GF-D8 (cell line): ENCODE measurements around the gene TENT4B.

ENCODE experiments used
- DNase-seq: peaks from one replicate; lab custom pipeline; 2025; lab: John Stamatoyannopoulos, UW

The TENT4B gene

DNA sequence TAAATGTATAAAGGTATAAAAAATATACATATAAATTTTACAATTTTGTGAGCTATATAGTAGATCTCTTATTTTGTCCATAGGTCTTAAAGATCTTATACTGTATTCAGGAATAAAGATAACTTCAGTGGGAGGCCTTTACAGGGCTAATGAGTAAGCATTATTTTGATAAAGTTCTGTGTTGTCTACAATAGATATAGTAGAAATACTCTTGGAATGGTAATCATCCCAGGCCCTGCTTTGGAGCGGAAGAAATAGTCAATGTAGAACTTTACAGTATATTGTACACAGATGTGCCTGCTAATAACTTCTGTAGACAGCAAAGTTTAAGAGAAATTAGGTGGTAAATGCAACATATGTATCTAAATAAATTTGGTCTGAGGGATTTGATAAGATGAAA lies 42.6 kb downstream of the TENT4B start:
- no peak for DNase-seq

DNA sequence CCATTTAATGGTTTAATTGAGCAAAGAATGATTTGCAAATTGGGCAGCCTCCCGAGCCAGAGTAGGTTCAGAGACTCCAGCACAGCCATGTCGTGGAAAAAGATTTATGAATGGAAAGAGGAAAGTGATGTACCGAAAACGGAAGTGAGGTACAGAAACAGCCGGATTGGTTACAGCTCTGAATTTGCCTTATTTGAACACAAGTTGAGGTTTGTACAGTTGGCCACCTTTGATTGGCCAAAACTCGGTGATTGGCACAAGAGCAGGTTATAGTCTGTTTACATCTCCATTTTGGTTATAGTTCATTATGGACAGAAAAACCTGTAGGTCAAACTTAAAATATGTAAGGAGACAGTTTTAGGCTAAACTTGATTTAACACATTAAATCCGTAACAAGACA lies 44.5 kb downstream of the TENT4B start:
- no peak for DNase-seq

- peak; percentile 10 for DNase-seq
These were observed 45.8 kb downstream of the TENT4B start for GRCh38 chr16:50198802-50199403.

DNA sequence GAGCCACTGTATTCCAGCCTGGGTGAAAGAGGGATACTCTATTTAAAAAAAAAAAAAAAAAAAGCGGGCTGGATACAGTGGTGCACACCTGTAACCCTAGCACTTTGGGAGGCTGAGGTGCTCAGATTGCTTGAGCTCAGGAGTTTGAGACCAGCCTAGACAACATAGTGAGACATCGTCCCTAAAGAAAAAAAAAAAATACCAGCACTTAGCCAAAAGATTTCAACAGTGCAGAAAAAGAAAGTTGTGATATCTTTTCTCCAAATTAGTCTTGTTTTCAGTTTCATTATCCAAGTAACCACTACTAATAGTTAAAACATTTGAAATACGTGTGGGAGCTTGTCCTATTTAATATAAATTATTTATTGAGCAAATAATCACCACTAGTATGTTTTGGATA lies 48.7 kb downstream of the TENT4B start:
- DNase-seq, result no peak

DNA sequence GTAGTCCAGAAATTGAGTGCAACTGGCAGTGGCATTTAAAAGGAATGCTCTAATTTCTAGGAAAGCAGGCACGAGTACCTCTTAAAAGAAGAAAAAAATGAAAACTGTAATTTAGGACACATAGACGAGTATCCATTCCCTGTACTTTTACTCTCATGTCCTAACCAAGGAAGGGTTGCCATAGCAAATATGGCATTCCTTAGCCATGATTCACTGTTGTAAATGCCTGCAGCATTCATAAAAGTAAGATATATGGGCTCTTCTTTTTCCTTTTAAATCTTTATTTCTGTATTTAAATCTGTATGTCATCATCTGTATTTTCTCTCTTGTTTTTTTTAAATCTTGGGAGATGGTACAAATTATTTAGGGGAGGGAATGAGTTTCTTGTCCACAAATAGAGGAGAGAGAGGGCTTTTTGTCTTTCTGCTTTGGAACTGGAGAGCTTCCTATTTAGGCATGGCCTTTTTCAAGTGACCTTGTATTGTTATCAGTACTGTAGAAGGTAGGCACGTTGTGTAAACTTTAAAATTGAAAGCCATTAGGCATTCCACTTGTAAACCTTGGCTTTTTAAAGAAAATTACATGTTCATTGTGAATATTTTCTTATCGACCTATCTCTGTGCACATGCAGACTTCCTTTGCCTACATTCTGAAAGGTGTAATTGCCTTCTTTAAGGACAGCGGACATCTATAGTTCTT lies 50.0 kb downstream of the TENT4B start:
- DNase-seq, result no peak

DNA sequence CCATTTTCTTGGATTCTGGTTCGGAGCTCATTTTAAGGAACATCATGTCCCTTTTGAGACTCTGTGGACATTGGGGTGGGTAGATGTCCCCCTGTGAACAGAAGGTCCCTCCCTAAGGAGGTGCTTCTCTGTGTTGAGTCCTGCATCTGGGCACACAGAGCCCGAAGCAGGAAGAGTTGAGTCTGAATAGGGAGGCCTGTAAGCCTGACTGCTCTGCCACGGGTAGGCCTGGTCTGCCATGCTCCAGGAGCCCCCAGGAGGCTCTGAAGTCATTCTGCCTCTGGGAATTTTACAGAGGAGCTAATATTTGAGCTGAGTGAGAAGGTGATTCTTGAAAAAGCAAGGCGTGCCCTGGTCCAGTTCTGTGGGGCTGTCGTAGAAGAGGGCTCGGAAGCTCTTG lies 50.6 kb downstream of the TENT4B start:
- DNase-seq, result no peak

DNA sequence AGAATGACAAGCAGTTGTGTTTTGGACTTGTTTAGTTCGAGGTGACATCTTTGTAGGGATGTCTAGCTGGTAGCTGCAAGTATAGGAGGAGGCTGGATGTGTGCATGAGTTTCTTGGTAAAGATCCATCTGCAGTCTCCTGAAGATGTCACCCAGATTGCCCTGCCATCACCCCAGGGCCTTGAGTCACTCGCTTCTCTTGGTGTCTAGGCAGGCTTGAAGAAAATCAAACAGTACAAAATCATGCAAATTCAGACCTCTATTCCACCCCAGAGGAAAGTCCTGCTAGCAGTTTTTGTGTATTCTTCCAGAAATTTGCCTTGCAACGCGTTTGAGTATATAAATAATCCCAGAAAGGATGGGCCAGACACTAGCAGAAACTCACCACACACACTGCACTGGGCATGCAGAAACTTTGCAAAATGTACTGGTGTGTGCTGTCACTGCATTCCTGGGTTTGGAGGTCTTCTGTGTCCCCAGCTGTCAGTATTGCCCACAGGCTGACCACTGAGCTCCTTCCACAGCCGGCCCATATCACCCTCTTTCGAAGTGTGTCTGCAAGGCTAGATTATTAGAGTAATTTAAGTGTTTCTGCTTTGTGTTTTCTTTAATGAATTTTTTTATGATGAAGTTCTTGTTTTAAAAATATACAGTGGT lies 51.5 kb downstream of the TENT4B start:
- no peak for DNase-seq

GRCh38 chr16:50207652-50208051 lies 54.5 kb downstream of the TENT4B start:
- no peak for DNase-seq

DNA sequence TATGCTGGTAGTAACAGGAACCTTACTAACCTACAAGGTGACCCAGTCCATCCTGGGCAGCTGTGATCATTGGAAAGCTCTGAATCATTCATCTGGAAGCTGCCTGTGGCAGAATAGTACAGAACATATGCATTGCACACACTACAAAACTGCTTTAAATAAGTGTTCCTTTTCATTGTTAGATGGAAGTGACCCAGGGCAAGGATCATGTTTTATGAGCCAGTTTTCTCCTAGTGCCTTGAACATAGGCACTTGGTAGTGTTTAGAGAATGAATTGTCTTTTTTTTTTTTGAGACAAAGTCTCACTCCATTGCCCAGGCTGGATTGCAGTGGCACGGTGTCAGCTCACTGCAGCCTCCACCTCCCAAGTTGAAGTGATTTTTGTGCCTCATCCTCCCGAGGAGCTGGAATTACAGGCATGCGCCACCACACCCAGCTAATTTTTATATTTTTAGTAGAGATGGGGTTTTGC lies 55.4 kb downstream of the TENT4B start:
- no peak for DNase-seq

DNA sequence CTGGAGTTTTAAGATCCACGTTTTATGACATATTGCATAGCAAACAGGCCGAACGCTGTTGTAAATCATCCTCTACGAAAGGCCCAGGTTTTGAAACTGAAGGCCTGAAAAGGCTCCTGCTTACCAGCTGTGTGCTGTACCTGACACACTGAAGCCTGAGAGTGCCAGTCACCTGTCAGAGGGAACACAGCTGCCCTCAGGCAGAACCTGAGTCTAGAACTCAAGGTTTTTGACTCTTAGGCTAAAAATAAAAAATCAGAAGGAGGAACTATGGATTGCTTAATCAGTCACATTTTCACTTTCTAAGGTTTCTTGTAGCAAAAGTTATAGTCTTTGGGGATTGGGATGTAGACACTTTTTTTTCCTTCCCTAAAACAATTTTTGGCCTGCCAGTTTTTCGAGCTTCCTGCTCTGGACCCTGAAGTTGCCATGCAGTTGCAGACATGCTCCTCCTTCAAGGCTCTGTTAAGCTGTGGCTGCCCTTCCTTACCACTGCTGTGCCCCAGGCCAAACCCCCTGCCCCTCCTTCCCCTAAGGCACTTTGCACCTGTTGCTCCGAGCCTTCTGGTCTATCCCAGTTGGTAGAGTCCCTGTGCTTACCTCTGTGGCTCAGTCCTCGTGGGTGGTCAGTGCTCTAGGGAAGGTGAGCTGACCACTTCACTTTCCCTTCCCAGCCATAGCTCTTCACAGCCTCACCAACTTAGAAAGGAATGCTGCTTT lies 56.6 kb downstream of the TENT4B start:
- DNase-seq, result peak; percentile 46

DNA sequence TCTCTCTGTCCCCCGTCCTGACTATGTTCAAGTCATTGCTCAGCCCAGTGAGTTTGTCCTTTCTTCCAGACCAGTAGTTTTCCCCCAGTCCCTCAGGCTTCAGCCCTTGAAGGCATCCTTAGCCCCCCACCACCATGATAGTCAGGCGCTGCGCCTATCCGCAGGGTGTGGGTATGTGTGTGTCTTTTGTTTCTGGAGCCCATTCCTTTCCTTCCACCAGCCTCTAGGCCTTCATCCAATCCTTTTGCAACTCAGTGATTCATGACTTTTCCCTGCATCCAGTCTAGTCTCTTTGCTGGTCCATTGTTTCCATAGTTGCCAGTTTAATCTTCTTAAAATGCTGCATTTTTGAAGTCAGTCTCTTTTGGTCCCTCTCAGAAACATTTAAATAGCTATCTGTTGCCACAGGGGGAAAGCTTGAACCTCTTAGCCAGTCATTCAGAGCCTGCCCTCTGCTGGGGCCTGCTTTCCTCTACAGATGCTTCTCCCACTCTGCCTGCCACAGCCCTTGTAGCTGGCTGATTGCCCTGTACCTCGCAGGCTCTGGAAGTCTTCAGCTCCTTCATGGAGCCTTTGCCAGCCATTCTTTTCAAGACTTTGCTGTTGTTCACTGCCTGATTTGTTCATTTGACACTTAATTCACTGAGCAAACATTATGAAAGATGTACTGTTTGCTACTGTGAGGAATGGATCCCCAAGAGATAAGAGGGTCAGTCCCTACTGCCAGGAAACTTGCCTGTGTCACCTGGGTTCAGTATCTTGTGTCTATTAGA lies 57.3 kb downstream of the TENT4B start:
- peak; percentile 45 for DNase-seq

DNA sequence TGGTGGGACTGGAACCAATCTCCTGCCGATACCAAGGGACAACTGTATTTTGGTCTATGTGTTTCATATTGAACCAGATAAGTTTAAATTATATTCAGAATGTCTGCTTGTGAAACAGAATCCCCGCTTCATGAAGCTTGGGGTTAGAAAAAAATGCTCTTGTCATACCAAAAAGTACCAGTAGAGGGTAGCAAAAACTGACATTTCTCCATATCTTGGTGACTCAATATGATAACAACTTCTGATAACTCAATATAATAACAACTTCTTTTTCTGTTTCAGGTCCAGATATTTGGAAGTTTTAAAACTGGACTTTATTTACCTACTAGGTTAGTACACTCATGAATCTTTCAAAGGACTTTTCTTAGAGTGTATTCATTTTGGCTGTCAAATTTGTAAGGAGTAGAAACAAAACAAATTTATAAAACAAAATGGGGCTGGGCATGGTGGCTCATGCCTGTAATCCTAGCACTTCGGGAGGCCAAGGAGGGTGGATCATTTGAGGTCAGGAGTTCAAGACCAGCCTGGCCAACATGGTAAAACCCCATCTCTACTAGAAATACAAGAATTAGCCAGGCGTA lies 60.9 kb downstream of the TENT4B start:
- DNase-seq, result no peak

- no peak for DNase-seq
These were observed 62.6 kb downstream of the TENT4B start for GRCh38 chr16:50215680-50216079.

- DNase-seq, result no peak
These were observed 63.1 kb downstream of the TENT4B start for GRCh38 chr16:50216231-50216630.

DNA sequence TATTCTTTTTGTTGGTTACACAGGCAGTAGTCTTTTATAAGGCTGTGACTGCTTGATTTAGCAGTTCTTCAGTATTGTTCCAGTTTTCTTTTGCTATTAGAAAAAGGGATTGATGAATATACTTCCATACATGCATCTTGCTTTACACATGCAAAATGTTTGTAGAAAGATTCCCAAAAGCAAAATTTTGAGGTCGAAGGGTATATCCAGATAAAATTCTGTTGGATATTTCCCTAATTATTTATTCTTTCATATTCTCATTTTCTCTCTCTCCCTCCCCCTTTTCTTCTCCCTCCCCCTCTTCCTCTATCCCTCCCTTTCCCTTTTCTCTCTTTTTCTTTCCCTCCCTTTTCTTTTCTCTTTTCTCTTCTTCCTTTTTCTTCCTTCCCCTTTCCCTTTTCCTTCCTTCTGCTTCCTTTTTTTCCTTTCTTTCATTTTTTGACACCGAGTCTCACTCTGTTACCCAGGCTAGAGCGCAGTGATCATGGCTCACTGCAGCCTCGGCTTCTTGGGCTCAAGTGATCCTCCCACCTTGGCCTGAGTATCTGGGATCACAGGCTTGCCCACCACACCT lies 66.4 kb downstream of the TENT4B start:
- DNase-seq, result no peak

- DNase-seq, result no peak
These were observed 71.2 kb downstream of the TENT4B start for GRCh38 chr16:50224286-50224685.

DNA sequence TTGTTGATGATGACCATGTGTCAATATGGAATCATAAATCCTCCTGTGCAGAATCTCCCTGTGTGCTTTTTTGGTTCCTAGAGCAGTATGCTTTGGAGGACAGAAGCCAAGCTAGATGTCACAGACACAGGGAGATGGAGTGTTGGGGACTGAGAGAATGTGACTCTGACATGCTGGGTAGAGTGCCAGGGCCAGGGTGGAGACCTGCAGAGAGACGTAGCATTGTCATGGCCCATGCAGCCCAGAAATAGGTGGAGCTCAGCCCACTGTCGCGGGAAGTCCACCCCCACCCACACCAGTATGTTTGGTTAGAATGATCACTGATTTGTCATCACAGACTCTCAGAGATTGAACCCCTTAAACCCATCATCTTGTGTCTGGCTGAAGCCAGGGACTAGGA lies 74.0 kb downstream of the TENT4B start:
- DNase-seq, result no peak

GRCh38 chr16:50227665-50228064 lies 74.6 kb downstream of the TENT4B start:
- DNase-seq, result no peak

DNA sequence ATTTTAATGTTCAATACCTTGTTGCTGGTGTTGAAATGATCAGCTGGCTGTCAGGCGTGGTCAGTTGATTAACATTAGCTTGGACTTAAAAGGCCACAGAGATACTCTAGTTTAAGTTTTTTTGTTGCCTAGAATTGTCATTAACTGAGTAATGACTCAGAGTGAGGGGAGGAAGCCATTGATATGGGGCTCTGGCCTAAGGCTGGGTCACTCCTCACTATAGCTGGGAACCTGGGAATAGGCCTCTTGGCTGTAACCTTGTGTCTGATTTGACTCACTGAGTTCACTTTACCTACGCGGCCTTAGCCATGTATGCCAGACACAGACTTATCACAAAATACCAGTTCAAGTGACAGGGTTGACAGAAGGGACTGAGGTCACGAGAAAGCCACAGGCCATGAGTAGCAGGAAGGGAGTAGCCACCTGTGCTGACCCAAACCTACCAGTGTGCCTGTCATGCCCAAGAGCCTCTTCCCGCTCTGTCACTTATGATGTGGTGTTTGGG lies 75.3 kb downstream of the TENT4B start:
- DNase-seq, result no peak

DNA sequence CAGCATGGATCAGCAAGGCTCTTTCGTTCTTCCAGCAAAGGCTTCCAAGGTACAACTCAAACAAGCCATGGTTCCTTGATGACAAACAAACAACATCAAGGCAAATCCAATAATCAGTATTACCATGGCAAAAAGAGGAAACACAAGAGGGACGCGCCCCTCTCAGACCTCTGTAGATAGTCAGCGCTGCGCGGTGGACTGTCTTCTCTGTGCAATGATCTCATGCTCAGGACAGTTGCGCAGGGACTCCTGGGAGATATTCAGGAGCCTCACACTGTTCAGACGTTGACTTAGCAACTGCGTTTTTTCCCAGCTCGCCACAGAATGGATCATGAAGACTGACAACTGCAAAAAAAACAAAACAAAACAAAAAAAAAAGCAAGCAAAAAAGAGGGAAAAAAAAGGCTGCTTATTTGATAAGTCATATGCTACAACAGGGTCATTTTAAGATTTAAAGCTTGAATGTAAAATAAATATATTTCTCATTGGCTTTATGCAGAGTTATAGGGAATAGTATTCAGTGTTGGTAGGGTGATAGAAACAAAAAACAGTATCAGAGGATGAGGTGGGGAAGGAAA lies 76.1 kb downstream of the TENT4B start:
- no peak for DNase-seq
